HG03558 (cell line): ENCODE results near the gene BCKDHB.
"Not testable (repeated sequence)": the region's sequence is repeated elsewhere in the genome, so short reads cannot be mapped to it uniquely, and the experiment has no call there.

Source experiments
- ATAC-seq: cut with Tn5 transposase; IDR thresholded peaks from one replicate; pipeline ENCODE4 v1.9.1; 2021; ENCODE audit warnings: moderate number of reproducible peaks; ENCODE audit not compliant: unreplicated experiment; ENCODE audit errors: extremely low read depth

The BCKDHB gene

DNA sequence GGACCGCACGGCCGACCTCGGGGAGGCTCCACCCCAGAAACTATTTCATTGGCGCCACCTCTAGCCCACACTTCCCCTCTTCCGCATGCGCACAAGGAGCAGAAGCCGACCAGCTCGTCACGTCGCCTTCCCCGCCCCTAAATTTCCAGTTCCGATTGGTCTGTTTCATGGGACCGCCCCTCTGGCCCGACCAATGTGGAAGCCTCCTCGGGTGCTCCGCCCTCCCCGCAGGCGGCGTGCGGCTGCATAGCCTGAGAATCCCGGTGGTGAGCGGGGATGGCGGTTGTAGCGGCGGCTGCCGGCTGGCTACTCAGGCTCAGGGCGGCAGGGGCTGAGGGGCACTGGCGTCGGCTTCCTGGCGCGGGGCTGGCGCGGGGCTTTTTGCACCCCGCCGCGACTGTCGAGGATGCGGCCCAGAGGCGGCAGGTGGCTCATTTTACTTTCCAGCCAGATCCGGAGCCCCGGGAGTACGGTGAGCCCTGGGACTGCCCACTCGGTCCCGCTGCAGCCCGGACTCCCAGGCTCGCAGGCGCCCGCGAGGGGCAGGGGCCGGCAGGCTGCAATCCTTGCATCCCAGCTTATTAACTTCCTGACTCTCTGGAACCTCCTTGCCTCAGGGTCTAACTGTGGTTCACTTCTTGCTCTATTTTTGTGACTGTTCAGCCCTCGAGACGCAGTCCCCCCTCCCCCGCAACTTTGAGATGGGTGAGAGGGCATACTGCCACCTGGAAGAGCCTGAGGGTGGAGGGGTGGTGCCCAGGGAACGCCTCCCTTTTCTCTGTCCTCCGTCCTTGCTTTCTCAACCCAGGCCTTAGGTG lies at the start of gene BCKDHB:
Gene BCKDHB (plus strand): TSS at position 254 of the 818 bp plus-strand sequence. CDS start 23 bp downstream, at position 277.
- peak; percentile 93 for ATAC-seq

- no peak for ATAC-seq
Measured at GRCh38 chr6:80060774-80061173, 45.7 kb upstream of the BCKDHB start.

- not testable (repeated sequence) for ATAC-seq
Measured at GRCh38 chr6:80068146-80068545, 38.3 kb upstream of the BCKDHB start.

GRCh38 chr6:80070431-80070830 lies 36.0 kb upstream of the BCKDHB start:
- ATAC-seq = not testable (repeated sequence)

GRCh38 chr6:80077067-80077466 lies 29.4 kb upstream of the BCKDHB start:
- no peak for ATAC-seq

DNA sequence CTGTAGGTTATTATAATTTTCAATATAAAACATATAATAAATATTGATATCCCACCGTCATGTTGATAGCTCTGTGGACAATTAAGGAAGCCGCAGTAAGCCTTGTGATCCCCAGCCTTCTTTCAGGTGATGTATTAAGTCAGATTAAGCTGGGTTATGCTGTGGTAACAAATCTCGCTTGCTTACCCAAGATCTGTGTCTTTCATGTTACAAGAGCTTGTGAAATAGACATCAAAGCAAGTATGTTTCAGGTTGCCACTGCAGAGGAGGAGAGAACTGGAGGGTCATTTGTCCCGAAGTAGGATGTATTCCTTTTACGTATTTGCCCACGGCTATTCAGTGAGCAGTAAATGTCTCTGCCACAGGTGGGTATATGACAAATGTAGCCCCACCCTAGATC lies 17.8 kb upstream of the BCKDHB start:
- ATAC-seq = no peak

GRCh38 chr6:80091506-80091905 lies 15.0 kb upstream of the BCKDHB start:
- ATAC-seq = no peak

- ATAC-seq = no peak
Measured at GRCh38 chr6:80094017-80094416, 12.5 kb upstream of the BCKDHB start.

DNA sequence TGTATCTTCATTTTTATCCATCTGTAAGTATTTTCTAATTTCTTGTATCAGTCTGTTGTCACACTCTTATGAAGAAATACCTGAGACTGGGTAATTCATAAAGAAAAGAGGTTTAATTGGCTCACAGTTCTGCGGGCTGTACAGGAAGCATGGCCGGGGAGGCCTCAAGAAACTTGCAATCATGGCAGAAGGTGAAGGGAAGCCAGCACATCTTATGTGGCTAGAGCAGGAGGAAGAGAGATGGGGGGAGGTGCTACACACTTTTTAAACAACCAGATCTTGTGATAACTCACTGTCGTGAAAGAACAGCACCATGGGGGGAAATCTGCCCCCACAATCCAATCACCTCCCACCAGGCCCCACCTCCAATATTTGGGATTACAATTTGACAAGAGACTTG lies 10.9 kb upstream of the BCKDHB start:
- no peak for ATAC-seq

- ATAC-seq = no peak
Measured at GRCh38 chr6:80098392-80098791, 8.1 kb upstream of the BCKDHB start.

GRCh38 chr6:80104520-80104919 lies 2.0 kb upstream of the BCKDHB start:
- ATAC-seq = no peak

DNA sequence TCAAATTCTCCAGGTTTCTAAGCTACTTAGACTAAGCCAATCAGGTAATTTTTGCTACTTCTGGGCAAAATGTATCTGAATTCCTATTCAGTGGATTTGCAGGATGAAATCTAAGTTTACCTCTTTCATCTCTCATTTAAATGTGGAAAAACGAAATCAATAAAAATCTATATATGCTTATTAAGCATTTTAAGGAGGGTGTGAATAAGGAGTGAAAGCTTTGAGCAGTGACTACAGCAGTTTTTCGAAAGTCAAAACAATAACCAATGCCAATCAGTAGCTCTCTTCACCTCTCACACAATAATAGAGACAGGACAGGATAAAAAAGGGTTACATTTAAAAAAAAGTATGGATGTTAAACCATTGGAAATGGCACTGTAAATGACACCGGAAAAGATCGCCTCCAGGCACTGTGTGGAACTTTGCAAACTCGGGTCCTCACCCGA lies 476 bp upstream of the BCKDHB start:
- no peak for ATAC-seq

DNA sequence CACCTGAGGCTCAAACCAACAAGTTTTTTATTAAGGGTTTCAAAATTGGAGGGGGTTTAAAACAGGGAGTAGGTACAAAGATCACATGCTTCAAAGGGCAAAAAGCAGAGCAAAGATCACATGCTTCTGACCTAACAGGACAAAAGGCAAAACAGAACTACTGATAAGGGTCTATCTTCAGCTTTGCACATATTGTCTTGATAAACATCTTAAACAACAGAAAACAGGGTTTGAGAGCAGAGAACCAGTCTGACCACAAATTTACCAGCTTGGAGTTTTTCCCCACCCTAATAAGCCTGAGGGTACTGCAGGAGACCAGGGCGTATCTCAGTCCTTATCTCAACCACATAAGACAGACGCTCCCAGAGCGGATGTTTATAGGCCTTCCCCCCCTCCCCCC lies 16.1 kb downstream of the BCKDHB start:
- not testable (repeated sequence) for ATAC-seq

DNA sequence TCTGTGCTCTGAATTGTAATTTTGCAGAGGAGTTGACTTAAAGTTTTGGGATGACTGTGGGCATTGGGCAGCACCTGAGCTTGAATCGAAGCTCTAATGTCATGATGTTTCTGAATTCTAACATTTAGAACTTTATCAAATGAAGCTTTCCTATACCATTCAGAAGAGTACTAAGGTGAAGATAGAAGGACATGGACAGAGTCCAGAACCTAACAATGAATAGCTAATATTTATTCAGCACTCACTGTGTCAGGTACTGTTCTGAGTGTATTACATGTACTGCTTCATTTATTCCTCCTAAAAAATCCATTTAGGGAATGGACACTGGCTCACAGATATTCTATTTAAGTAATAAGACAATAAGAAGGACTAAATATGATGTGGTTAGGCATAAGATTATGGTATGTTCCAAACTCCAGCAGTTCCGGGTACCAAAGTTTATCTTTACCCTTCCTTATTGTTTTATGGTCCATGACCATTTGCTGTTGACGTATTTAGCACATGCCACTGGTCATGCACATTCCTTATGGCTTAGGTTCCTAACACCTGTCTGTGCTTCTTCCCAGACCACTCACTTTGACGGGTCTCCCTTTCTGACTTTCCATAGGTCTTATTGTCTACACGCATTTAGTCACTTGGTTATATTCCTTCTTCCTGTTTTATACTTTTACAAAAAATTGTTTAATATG lies 20.3 kb downstream of the BCKDHB start:
- ATAC-seq = no peak

GRCh38 chr6:80129485-80129884 lies 23.0 kb downstream of the BCKDHB start:
- ATAC-seq = no peak

DNA sequence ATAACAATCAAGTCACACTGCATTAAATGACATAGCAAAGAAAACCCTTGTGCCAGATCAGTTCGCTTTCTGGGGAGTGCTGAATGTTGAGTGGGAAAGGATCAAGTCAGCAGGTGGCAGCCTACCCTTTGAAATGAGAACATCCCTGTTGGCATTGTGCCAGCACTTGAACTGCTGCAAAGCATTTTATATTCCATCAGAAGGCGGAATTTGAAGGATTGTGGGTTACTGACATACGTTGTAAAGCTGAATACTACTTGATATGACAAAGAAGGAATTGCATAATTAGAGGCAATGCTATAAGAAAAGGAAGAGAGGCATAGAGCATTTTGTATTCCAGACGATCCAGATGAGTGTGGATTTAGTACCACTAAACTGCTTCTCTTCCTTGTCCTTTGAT lies 26.5 kb downstream of the BCKDHB start:
- ATAC-seq = no peak

GRCh38 chr6:80134065-80134464 lies 27.6 kb downstream of the BCKDHB start:
- ATAC-seq = no peak

GRCh38 chr6:80142586-80142985 lies 36.1 kb downstream of the BCKDHB start:
- ATAC-seq = no peak

- no peak for ATAC-seq
Measured at GRCh38 chr6:80143419-80143937, 37.0 kb downstream of the BCKDHB start.

- ATAC-seq = no peak
Measured at GRCh38 chr6:80144753-80145315, 38.4 kb downstream of the BCKDHB start.

DNA sequence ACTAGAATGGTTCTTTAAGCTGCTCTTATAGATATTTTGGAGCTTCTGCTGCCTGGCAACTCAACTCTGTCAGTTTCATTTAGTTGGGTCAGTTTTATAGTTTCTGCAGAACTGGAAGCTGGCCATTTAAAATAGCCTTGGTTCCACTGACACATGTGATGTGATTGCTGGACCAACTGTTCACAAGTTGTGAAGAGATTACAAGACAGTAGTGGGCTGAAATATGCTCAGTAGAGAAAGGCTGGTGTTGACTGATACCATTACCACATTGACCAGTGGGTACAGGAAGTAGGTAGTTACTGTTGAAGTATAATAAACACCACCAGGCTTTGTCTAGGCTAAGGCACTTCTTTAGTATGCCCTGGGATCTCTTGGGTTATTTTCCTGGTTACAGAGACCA lies 39.0 kb downstream of the BCKDHB start:
- ATAC-seq = no peak
